ENCODE results near the gene ZNF236. TPM values are rescaled to one million over a fixed set of nuclear protein-coding genes. Genes with fewer than 3 reads are reported as not detected.
"Not testable (repeated sequence)": the region's sequence is repeated elsewhere in the genome, so short reads cannot be mapped to it uniquely, and the experiment has no call there.

ZNF236 gene
- total RNA-seq, 2 donors from 2014 or later: 14.1 to 14.2 TPM

- no peak for DNase-seq (ENCODE audit: low spot score)
- intact Hi-C loops (cut with DNase I): loop anchor here in 1 of 2 donors (10.0 kb wide), 1 partner anchor 128 kb away; the partner anchor contains the start of gene MBP
Observed at GRCh38 chr18:77006305-77007175, 184.2 kb downstream of the ZNF236 start.

- DNase-seq (ENCODE audit: low spot score): no peak
- intact Hi-C loops (cut with DNase I): loop anchor here in 1 of 2 donors (10.0 kb wide), 1 partner anchor 128 kb away; the partner anchor contains the start of gene MBP
Observed at GRCh38 chr18:77007251-77007650, 184.9 kb downstream of the ZNF236 start.

- no peak for DNase-seq (ENCODE audit: low spot score)
- intact Hi-C loops (cut with DNase I): loop anchor here in 1 of 2 donors (10.0 kb wide), 1 partner anchor 127 kb away; the partner anchor contains the start of gene MBP
Observed at GRCh38 chr18:77008006-77008405, 185.6 kb downstream of the ZNF236 start.

GRCh38 chr18:77008576-77009315 lies 186.4 kb downstream of the ZNF236 start:
- intact Hi-C loops (cut with DNase I): loop anchor here in 1 of 2 donors (10.0 kb wide), 1 partner anchor 126 kb away; the partner anchor contains the start of gene MBP
- no peak for DNase-seq (ENCODE audit: low spot score)

- DNase-seq (ENCODE audit: low spot score): no peak
- intact Hi-C loops (cut with DNase I): loop anchor here in 1 of 2 donors (10.0 kb wide), 1 partner anchor 125 kb away; the partner anchor contains the start of gene MBP
Observed at GRCh38 chr18:77009675-77010074, 187.3 kb downstream of the ZNF236 start.

GRCh38 chr18:77012120-77012519 lies 189.8 kb downstream of the ZNF236 start:
- intact Hi-C loops (cut with DNase I): no loop called here
- DNase-seq (ENCODE audit: low spot score): no peak

- intact Hi-C loops (cut with DNase I): no loop called here
- no peak for DNase-seq (ENCODE audit: low spot score)
Observed at GRCh38 chr18:77012806-77013541, 190.6 kb downstream of the ZNF236 start.

GRCh38 chr18:77013811-77014521 lies 191.6 kb downstream of the ZNF236 start:
- intact Hi-C loops (cut with DNase I): no loop called here
- no peak for DNase-seq (ENCODE audit: low spot score)

- no peak for DNase-seq (ENCODE audit: low spot score)
- intact Hi-C loops (cut with DNase I): no loop called here
Observed at GRCh38 chr18:77014538-77014937, 192.2 kb downstream of the ZNF236 start.

- intact Hi-C loops (cut with DNase I): loop anchor here in 1 of 2 donors (5.0 kb wide), 1 partner anchor 1892 kb away; no protein-coding TSS in a partner anchor
- no peak for DNase-seq (ENCODE audit: low spot score)
Observed at GRCh38 chr18:77015169-77015568, 192.8 kb downstream of the ZNF236 start.

GRCh38 chr18:77015771-77016710 lies 193.7 kb downstream of the ZNF236 start:
- no peak for DNase-seq (ENCODE audit: low spot score)
- intact Hi-C loops (cut with DNase I): loop anchor here in 1 of 2 donors (5.0 kb wide), 1 partner anchor 1891 kb away; no protein-coding TSS in a partner anchor

- DNase-seq (ENCODE audit: low spot score): no peak
- intact Hi-C loops (cut with DNase I): loop anchor here in 1 of 2 donors (5.0 kb wide), 1 partner anchor 1890 kb away; no protein-coding TSS in a partner anchor
Observed at GRCh38 chr18:77016936-77017335, 194.6 kb downstream of the ZNF236 start.

- intact Hi-C loops (cut with DNase I): loop anchor here in 1 of 2 donors (5.0 kb wide), 1 partner anchor 1890 kb away; no protein-coding TSS in a partner anchor
- DNase-seq (ENCODE audit: low spot score): no peak
Observed at GRCh38 chr18:77017355-77017754, 195.0 kb downstream of the ZNF236 start.

GRCh38 chr18:77018650-77019049 lies 196.3 kb downstream of the ZNF236 start:
- intact Hi-C loops (cut with DNase I): loop anchor here in 1 of 2 donors (5.0 kb wide), 1 partner anchor 1889 kb away; no protein-coding TSS in a partner anchor
- not testable (repeated sequence) for DNase-seq (ENCODE audit: low spot score)

- DNase-seq (ENCODE audit: low spot score): no peak
Observed at GRCh38 chr18:77019641-77020040, 197.3 kb downstream of the ZNF236 start.

More at GRCh38 chr18:77019641-77020040, 197.3 kb downstream of the ZNF236 start:
- intact Hi-C loops (cut with DNase I): loop anchor here in 1 of 2 donors (5.0 kb wide), 1 partner anchor 1888 kb away; no protein-coding TSS in a partner anchor

Data from posterior vena cava (tissue), 2 donors.